KMS-11 (cell line): Measurements from ENCODE around the gene WDPCP.
"Not testable (repeated sequence)": the region's sequence is repeated elsewhere in the genome, so short reads cannot be mapped to it uniquely, and the experiment has no call there.

Experiments used
- H2AFZ ChIP-seq: fragments of 200-600 bp; sonication (generic); 2 replicates; pipeline ENCODE4 v1.6.1; 2016; ENCODE audit warnings: antibody characterized with exemption, mixed run types, low read depth
- H3K27ac ChIP-seq: fragments of 200-600 bp; sonication (generic); 2 replicates; pipeline ENCODE4 v1.6.1; 2016; ENCODE audit warnings: mild to moderate bottlenecking, mixed run types
- H3K27me3 ChIP-seq: fragments of 200-600 bp; sonication (generic); 2 replicates; pipeline ENCODE4 v1.6.1; 2017; ENCODE audit warnings: mild to moderate bottlenecking, low read depth, mixed run types, moderate library complexity; ENCODE audit not compliant: insufficient read depth
- H3K36me3 ChIP-seq: fragments of 200-600 bp; sonication (generic); 2 replicates; pipeline ENCODE4 v1.6.1; 2017; ENCODE audit warnings: mild to moderate bottlenecking, mixed run types; ENCODE audit not compliant: insufficient read depth
- H3K4me1 ChIP-seq: fragments of 200-600 bp; sonication (generic); 2 replicates; pipeline ENCODE4 v1.6.1; 2016; ENCODE audit warnings: mild to moderate bottlenecking, low read depth, mixed run types; ENCODE audit not compliant: poor library complexity, severe bottlenecking
- H3K4me2 ChIP-seq: fragments of 200-600 bp; sonication (generic); 2 replicates; pipeline ENCODE4 v1.7.0; 2016; ENCODE audit warnings: mild to moderate bottlenecking, mixed run types
- H3K4me3 ChIP-seq: fragments of 200-600 bp; sonication (generic); IDR thresholded peaks from 2 replicates; pipeline ENCODE4 v1.6.1; 2017; ENCODE audit warnings: low read depth, low read length, mixed read lengths; ENCODE audit not compliant: insufficient read depth
- H3K79me2 ChIP-seq: fragments of 200-600 bp; sonication (generic); 2 replicates; pipeline ENCODE4 v1.6.1; 2016; ENCODE audit warnings: low read depth, mixed run types; ENCODE audit not compliant: insufficient read depth
- H3K9ac ChIP-seq: fragments of 200-600 bp; sonication (generic); 2 replicates; pipeline ENCODE4 v1.6.1; 2016; ENCODE audit warnings: mild to moderate bottlenecking, mixed run types
- H4K20me1 ChIP-seq: fragments of 200-600 bp; sonication (generic); 2 replicates; pipeline ENCODE4 v1.6.1; 2016; ENCODE audit warnings: mild to moderate bottlenecking, mixed run types; ENCODE audit not compliant: insufficient read depth
- TF ChIP-seq, protein P1 (sequence below): fragments of 200-600 bp; sonication (generic); conservative IDR thresholded peaks from 2 replicates; pipeline ENCODE4 v1.6.1; 2017; ENCODE audit warnings: low read depth, mild to moderate bottlenecking, antibody characterized with exemption, low read length, moderate library complexity, mixed read lengths

The WDPCP gene

DNA sequence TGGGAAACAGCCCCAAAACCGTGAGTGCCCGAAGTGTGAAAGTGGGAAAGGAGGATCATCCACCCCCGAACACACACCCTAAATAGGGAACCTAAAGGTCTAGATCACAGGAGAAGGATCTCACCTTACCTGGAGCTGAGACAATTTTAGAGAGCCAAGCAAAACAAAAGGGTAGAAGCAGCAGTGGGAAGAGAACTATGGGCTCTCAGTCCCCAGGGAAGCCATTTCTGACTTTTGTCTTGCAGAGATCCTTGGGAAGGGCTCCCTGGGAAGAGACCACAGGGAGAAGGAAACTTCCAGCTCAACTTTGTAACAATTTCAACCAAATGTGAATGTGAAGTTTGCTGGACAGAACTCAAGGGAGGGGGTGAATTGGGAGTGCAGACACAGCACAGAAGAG is 110.6 kb downstream of the WDPCP start:
- Histone ChIP-seq H3K9ac (no peak overlapping the region), H3K4me1 (no peaks in the 10 kb centered on the region), H3K36me3 (no peaks in the 10 kb centered on the region), H3K27ac (no peak overlapping the region), H3K79me2 (no peaks in the 10 kb centered on the region), H3K27me3 (no peaks in the 10 kb centered on the region), H4K20me1 (no peaks in the 10 kb centered on the region), H2AFZ (no peak overlapping the region), H3K4me2 (no peak overlapping the region), H3K4me3 (no peak overlapping the region)
- TF ChIP-seq, protein P1, sequence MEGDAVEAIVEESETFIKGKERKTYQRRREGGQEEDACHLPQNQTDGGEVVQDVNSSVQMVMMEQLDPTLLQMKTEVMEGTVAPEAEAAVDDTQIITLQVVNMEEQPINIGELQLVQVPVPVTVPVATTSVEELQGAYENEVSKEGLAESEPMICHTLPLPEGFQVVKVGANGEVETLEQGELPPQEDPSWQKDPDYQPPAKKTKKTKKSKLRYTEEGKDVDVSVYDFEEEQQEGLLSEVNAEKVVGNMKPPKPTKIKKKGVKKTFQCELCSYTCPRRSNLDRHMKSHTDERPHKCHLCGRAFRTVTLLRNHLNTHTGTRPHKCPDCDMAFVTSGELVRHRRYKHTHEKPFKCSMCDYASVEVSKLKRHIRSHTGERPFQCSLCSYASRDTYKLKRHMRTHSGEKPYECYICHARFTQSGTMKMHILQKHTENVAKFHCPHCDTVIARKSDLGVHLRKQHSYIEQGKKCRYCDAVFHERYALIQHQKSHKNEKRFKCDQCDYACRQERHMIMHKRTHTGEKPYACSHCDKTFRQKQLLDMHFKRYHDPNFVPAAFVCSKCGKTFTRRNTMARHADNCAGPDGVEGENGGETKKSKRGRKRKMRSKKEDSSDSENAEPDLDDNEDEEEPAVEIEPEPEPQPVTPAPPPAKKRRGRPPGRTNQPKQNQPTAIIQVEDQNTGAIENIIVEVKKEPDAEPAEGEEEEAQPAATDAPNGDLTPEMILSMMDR, result no peak

- H4K20me1 ChIP-seq, H3K36me3 ChIP-seq, H3K27ac ChIP-seq, H3K4me2 ChIP-seq, H3K4me3 ChIP-seq, H3K9ac ChIP-seq, H3K79me2 ChIP-seq, H3K4me1 ChIP-seq, H3K27me3 ChIP-seq, H2AFZ ChIP-seq: not testable (repeated sequence)
Observed at GRCh38 chr2:63469313-63469712, 119.0 kb downstream of the WDPCP start.

DNA sequence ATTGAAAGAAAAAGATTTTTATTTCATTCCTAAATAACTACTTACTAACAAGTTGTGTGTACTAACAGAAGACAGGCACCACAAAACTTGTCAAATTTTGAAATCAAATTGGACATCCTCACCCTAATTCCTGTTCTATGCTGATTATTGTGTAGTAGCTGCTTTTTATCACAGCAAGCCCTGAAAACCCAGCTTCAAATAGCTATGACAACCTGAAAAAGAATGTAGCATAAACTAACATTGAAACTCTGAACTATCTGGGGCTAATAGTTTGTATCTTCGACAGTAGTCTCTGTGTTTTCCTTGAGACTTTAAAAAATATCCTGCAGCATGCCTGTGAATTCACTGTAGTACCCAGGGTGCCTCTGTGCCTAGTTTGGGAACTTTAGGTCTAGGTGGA is 122.6 kb downstream of the WDPCP start:
- H4K20me1 ChIP-seq, result no peaks in the 10 kb centered on the region
- TF ChIP-seq, protein P1, result no peak
- no peak overlapping the region for H2AFZ ChIP-seq
- H3K4me2 ChIP-seq, result no peak overlapping the region
- no peak overlapping the region for H3K9ac ChIP-seq
- H3K4me1 ChIP-seq, result no peaks in the 10 kb centered on the region
- H3K79me2 ChIP-seq, result no peaks in the 10 kb centered on the region
- H3K4me3 ChIP-seq, result no peak overlapping the region
- no peak overlapping the region for H3K27ac ChIP-seq
- H3K36me3 ChIP-seq, result no peaks in the 10 kb centered on the region
- no peaks in the 10 kb centered on the region for H3K27me3 ChIP-seq

GRCh38 chr2:63463142-63463541 is 125.1 kb downstream of the WDPCP start:
- H2AFZ ChIP-seq, result no peak overlapping the region
- TF ChIP-seq, protein P1, result no peak
- H3K36me3 ChIP-seq, result no peaks in the 10 kb centered on the region
- H3K27ac ChIP-seq, result no peak overlapping the region
- H3K9ac ChIP-seq, result no peak overlapping the region
- no peaks in the 10 kb centered on the region for H3K27me3 ChIP-seq
- no peak overlapping the region for H3K4me2 ChIP-seq
- no peak overlapping the region for H3K4me3 ChIP-seq
- H3K4me1 ChIP-seq, result no peaks in the 10 kb centered on the region
- H4K20me1 ChIP-seq, result no peaks in the 10 kb centered on the region
- H3K79me2 ChIP-seq, result no peaks in the 10 kb centered on the region

GRCh38 chr2:63446658-63447057 is 141.6 kb downstream of the WDPCP start:
- Histone ChIP-seq H3K4me2 (no peak overlapping the region), H3K4me1 (peaks cover 15% of the 10 kb centered on the region), H3K79me2 (no peaks in the 10 kb centered on the region), H2AFZ (no peak overlapping the region), H3K27ac (no peak overlapping the region), H3K9ac (no peak overlapping the region), H3K4me3 (no peak overlapping the region), H3K36me3 (no peaks in the 10 kb centered on the region), H3K27me3 (no peaks in the 10 kb centered on the region), H4K20me1 (no peaks in the 10 kb centered on the region)
- TF ChIP-seq, protein P1, result no peak
